ENCODE results near the gene SMC1B. TPM values are rescaled to one million over a fixed set of nuclear protein-coding genes. Genes with fewer than 3 reads are reported as not detected.

The SMC1B gene
- polyA plus RNA-seq, 2 of the 4 experiments (the other 2 are of a cell fraction): 0.03 TPM; not detected in 1

DNA sequence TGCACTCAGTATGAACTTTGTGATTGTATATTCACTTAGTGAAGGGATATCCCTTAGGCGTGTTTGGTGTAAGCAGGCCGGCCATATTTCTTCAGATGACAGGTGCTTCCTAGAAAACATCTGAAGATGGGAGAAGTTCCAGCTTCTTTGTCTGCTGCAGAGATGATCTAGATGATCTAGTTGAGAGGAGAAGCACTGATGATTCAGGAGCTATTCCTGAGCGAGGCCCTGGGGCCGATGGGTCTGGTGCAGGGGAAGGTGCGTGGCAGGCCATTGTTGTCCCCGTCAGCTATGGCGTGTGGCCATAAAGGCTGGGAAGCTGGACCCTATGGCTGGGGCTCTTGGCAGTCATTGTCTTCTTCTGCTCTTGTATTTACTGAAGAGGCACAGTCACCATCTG, 89.7 kb downstream of the SMC1B start:
- CTCF ChIA-PET: interaction anchor here (1.1 to 1.2 kb wide), 2 partner anchors 9 to 18 kb away, joined by 3 read pairs; no protein-coding TSS in a partner anchor
- no peak for ATAC-seq
- FAIRE-seq: no peak
- 74% methylated on average over 6 of the region's 7 CpGs for WGBS (ENCODE audit: missing lambda C conversion rate)
- H3K4me3 ChIP-seq: no peak overlapping the region
- TF ChIP-seq KDM1A (IDR thresholded peaks at IDR 0.05; ENCODE audit: low read depth) (no peak), MAFK (IDR thresholded peaks at IDR 0.05; ENCODE audit: partially characterized antibody) (no peak), BHLHE40 (IDR thresholded peaks at IDR 0.05; ENCODE audit: low read depth, low read length) (no peak), CBX2 (IDR thresholded peaks at IDR 0.05; ENCODE audit: borderline replicate concordance, low read depth) (no peak), EHMT2 (IDR thresholded peaks at IDR 0.05; ENCODE audit: low read depth) (no peak), RCOR1 (IDR thresholded peaks at IDR 0.05; ENCODE audit: low read depth, low read length) (no peak), HEYL (CRISPR knock-in tag; IDR thresholded peaks at IDR 0.05) (no peak), FOXS1 (CRISPR knock-in tag; IDR thresholded peaks at IDR 0.05) (no peak), KDM5A (IDR thresholded peaks at IDR 0.05) (no peak), NR3C1 (IDR thresholded peaks at IDR 0.05) (no peak), HDAC2 (IDR thresholded peaks at IDR 0.05) (no peak)
- TF ChIP-seq, protein P1, sequence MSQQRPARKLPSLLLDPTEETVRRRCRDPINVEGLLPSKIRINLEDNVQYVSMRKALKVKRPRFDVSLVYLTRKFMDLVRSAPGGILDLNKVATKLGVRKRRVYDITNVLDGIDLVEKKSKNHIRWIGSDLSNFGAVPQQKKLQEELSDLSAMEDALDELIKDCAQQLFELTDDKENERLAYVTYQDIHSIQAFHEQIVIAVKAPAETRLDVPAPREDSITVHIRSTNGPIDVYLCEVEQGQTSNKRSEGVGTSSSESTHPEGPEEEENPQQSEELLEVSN (IDR thresholded peaks at IDR 0.05; ENCODE audit: borderline replicate concordance, low read depth): no peak
- TF ChIP-seq, protein P2, sequence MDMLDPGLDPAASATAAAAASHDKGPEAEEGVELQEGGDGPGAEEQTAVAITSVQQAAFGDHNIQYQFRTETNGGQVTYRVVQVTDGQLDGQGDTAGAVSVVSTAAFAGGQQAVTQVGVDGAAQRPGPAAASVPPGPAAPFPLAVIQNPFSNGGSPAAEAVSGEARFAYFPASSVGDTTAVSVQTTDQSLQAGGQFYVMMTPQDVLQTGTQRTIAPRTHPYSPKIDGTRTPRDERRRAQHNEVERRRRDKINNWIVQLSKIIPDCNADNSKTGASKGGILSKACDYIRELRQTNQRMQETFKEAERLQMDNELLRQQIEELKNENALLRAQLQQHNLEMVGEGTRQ (IDR thresholded peaks at IDR 0.05): no peak
- TF ChIP-seq, protein P3, sequence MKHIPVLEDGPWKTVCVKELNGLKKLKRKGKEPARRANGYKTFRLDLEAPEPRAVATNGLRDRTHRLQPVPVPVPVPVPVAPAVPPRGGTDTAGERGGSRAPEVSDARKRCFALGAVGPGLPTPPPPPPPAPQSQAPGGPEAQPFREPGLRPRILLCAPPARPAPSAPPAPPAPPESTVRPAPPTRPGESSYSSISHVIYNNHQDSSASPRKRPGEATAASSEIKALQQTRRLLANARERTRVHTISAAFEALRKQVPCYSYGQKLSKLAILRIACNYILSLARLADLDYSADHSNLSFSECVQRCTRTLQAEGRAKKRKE (CRISPR knock-in tag; IDR thresholded peaks at IDR 0.05; ENCODE audit: low read depth): no peak
- TF ChIP-seq, protein P4, sequence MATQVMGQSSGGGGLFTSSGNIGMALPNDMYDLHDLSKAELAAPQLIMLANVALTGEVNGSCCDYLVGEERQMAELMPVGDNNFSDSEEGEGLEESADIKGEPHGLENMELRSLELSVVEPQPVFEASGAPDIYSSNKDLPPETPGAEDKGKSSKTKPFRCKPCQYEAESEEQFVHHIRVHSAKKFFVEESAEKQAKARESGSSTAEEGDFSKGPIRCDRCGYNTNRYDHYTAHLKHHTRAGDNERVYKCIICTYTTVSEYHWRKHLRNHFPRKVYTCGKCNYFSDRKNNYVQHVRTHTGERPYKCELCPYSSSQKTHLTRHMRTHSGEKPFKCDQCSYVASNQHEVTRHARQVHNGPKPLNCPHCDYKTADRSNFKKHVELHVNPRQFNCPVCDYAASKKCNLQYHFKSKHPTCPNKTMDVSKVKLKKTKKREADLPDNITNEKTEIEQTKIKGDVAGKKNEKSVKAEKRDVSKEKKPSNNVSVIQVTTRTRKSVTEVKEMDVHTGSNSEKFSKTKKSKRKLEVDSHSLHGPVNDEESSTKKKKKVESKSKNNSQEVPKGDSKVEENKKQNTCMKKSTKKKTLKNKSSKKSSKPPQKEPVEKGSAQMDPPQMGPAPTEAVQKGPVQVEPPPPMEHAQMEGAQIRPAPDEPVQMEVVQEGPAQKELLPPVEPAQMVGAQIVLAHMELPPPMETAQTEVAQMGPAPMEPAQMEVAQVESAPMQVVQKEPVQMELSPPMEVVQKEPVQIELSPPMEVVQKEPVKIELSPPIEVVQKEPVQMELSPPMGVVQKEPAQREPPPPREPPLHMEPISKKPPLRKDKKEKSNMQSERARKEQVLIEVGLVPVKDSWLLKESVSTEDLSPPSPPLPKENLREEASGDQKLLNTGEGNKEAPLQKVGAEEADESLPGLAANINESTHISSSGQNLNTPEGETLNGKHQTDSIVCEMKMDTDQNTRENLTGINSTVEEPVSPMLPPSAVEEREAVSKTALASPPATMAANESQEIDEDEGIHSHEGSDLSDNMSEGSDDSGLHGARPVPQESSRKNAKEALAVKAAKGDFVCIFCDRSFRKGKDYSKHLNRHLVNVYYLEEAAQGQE (IDR thresholded peaks at IDR 0.05): no peak
- H3K4me1 ChIP-seq: no peaks in the 10 kb centered on the region
- POLR2A ChIA-PET: no interaction called here
- DNase-seq (ENCODE audit: low read depth in 1 of 2, low spot score in 1 of 2): no peak
- no peaks in the 10 kb centered on the region for H3K9me3 ChIP-seq
- no peak overlapping the region for H3K27ac ChIP-seq
- no peak overlapping the region for H3K4me2 ChIP-seq

DNA sequence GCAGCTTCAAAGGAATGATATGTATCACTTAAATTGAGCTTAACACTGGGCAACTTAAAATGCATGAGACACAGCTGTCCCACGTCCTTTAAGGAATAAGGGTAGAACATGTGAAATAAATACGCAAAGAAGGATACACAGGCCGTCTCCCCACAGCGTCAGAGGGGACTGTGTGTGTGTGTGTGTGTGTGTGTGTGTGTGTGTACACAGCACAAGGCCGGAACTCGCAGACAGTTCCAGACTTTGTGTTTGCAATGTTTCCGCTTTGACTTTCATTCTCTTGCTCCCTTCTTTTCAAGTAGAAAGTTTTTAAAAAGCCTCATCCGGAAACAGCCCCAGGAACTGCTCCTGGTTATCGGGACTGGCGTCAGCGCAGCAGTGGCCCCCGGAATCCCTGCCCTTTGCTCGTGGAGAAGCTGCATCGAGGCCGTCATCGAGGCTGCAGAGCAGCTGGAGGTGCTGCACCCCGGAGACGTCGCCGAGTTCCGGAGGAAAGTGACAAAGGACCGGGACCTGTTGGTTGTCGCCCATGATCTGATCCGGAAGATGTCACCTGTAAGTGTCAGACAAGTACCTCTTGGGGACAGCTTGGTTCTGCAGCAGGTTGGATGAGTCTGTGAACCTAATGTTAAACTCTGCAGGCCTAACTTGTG, 90.4 kb downstream of the SMC1B start:
- Histone ChIP-seq H3K4me2 (no peak overlapping the region), H3K4me1 (no peaks in the 10 kb centered on the region; the same call in 2 of the 3 replicates), H3K9me3 (no peaks in the 10 kb centered on the region), H3K27ac (no peak overlapping the region), H3K4me3 (no peak overlapping the region)
- ATAC-seq (no peak), FAIRE-seq (no peak), DNase-seq (ENCODE audit: low read depth in 1 of 2, low spot score in 1 of 2) (no peak)
- CTCF ChIA-PET: interaction anchor here (0.7 to 1.2 kb wide), 2 partner anchors 9 to 13 kb away, joined by 3 read pairs; no protein-coding TSS in a partner anchor
- POLR2A ChIA-PET: no interaction called here
- 90% methylated on average over 23 of the region's 24 CpGs for WGBS (ENCODE audit: missing lambda C conversion rate)
- TF ChIP-seq SMC3 (IDR thresholded peaks at IDR 0.05) (no peak), CBX2 (IDR thresholded peaks at IDR 0.05; ENCODE audit: borderline replicate concordance, low read depth) (no peak), GATA3 (IDR thresholded peaks at IDR 0.05; ENCODE audit: borderline replicate concordance) (no peak), POLR2A (IDR thresholded peaks at IDR 0.05; ENCODE audit: low read length) (no peak), RARB (CRISPR knock-in tag; IDR thresholded peaks at IDR 0.05) (no peak), POLR2AphosphoS2 (conservative IDR thresholded peaks at IDR 0.05; ENCODE audit: low read length) (no peak), RCOR1 (IDR thresholded peaks at IDR 0.05; ENCODE audit: low read depth, low read length) (no peak)
- TF ChIP-seq, protein P5, sequence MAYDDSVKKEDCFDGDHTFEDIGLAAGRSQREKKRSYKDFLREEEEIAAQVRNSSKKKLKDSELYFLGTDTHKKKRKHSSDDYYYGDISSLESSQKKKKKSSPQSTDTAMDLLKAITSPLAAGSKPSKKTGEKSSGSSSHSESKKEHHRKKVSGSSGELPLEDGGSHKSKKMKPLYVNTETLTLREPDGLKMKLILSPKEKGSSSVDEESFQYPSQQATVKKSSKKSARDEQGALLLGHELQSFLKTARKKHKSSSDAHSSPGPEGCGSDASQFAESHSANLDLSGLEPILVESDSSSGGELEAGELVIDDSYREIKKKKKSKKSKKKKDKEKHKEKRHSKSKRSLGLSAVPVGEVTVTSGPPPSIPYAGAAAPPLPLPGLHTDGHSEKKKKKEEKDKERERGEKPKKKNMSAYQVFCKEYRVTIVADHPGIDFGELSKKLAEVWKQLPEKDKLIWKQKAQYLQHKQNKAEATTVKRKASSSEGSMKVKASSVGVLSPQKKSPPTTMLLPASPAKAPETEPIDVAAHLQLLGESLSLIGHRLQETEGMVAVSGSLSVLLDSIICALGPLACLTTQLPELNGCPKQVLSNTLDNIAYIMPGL (CRISPR knock-in tag; IDR thresholded peaks at IDR 0.05; ENCODE audit: borderline replicate concordance): no peak
- TF ChIP-seq, protein P3 (CRISPR knock-in tag; IDR thresholded peaks at IDR 0.05; ENCODE audit: low read depth): no peak
- TF ChIP-seq, protein P6, sequence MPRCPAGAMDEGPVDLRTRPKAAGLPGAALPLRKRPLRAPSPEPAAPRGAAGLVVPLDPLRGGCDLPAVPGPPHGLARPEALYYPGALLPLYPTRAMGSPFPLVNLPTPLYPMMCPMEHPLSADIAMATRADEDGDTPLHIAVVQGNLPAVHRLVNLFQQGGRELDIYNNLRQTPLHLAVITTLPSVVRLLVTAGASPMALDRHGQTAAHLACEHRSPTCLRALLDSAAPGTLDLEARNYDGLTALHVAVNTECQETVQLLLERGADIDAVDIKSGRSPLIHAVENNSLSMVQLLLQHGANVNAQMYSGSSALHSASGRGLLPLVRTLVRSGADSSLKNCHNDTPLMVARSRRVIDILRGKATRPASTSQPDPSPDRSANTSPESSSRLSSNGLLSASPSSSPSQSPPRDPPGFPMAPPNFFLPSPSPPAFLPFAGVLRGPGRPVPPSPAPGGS (IDR thresholded peaks at IDR 0.05): no peak
- TF ChIP-seq, protein P7, sequence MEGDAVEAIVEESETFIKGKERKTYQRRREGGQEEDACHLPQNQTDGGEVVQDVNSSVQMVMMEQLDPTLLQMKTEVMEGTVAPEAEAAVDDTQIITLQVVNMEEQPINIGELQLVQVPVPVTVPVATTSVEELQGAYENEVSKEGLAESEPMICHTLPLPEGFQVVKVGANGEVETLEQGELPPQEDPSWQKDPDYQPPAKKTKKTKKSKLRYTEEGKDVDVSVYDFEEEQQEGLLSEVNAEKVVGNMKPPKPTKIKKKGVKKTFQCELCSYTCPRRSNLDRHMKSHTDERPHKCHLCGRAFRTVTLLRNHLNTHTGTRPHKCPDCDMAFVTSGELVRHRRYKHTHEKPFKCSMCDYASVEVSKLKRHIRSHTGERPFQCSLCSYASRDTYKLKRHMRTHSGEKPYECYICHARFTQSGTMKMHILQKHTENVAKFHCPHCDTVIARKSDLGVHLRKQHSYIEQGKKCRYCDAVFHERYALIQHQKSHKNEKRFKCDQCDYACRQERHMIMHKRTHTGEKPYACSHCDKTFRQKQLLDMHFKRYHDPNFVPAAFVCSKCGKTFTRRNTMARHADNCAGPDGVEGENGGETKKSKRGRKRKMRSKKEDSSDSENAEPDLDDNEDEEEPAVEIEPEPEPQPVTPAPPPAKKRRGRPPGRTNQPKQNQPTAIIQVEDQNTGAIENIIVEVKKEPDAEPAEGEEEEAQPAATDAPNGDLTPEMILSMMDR (IDR thresholded peaks at IDR 0.05): no peak
- TF ChIP-seq, protein P1 (IDR thresholded peaks at IDR 0.05; ENCODE audit: borderline replicate concordance, low read depth): no peak

Measured in A549 (cell line).